GM12878 (cell line): ENCODE data around the gene ADCY10. TPM values are rescaled to one million over a fixed set of nuclear protein-coding genes. Genes with fewer than 3 reads are reported as not detected.

ENCODE experiments used
- ATAC-seq: fragments of 200-7000 bp; cut with Tn5 transposase; 3 replicates; pipeline ENCODE4 v1.9.1; 2020; ENCODE audit warnings: mild to moderate bottlenecking, moderate library complexity
- BruUV-seq: library from RNA; stranded (reverse); fragments of 400-500 nt; replicated peaks from 2 replicates; lab custom pipeline; 2021; lab: Mats Ljungman, UMichigan
- CTCF ChIA-PET: fragments of 300-600 bp; sonication (Branson Sonifier 250); formaldehyde crosslinking; extraction: SDS; loops from one replicate; lab custom pipeline; 2021; ENCODE audit warnings: inconsistent platforms; lab: Yijun Ruan, JAX
- POLR2A ChIA-PET: fragments of 350-600 bp; formaldehyde crosslinking; extraction: SDS; loops from one replicate; lab custom pipeline; 2021; ENCODE audit warnings: inconsistent platforms; lab: Charles Lee
- RAD21 ChIA-PET: fragments of 300-600 bp; sonication (Branson Sonifier 250); formaldehyde crosslinking; loops from one replicate; lab custom pipeline; 2023; ENCODE audit warnings: antibody characterized with exemption; ENCODE audit not compliant: unreplicated experiment; lab: Charles Lee
- SMC1A ChIA-PET: fragments of 300-600 bp; sonication (Branson Sonifier 250); formaldehyde crosslinking; loops from one replicate; lab custom pipeline; 2023; ENCODE audit not compliant: unreplicated experiment, uncharacterized antibody; lab: Charles Lee
- DNase-seq: peaks from one replicate; pipeline ENCODE4 v3.0.0-alpha.2; 2011; ENCODE audit warnings: low read depth, low spot score
- FAIRE-seq: peaks from 3 replicates; lab custom pipeline; 2011; peaks lifted over from hg19 to GRCh38; lab: Jason Lieb, UNC
- H2AFZ ChIP-seq: 2 replicates; pipeline ENCODE4 v1.6.0; 2011; ENCODE audit warnings: low read depth, low read length, control low read depth; ENCODE audit not compliant: control insufficient read depth
- H3K27ac ChIP-seq: 2 replicates; pipeline ENCODE4 v1.5.1; 2011; ENCODE audit warnings: control low read depth; ENCODE audit not compliant: control insufficient read depth, insufficient read depth
- H3K27me3 ChIP-seq, 2 experiments: replicated peaks in 1 of 2; 2 replicates each; pipeline versions ENCODE4 v1.6.0 to v1.6.1; 2011; ENCODE audit warnings: low read length in 1 of 2; ENCODE audit not compliant: control insufficient read depth in 2 of 2, insufficient read depth in 2 of 2
- H3K36me3 ChIP-seq, 2 experiments: 2 replicates each; pipeline ENCODE4 v1.5.1; 2011; ENCODE audit warnings: low read length in 1 of 2; ENCODE audit not compliant: control insufficient read depth in 2 of 2, insufficient read depth in 2 of 2
- H3K4me1 ChIP-seq: 2 replicates; pipeline ENCODE4 v1.6.1; 2011; ENCODE audit warnings: mild to moderate bottlenecking, low read length, moderate library complexity, mixed read lengths; ENCODE audit not compliant: control insufficient read depth, insufficient read depth
- H3K4me2 ChIP-seq: 2 replicates; pipeline ENCODE4 v1.6.0; 2011; ENCODE audit warnings: control low read depth; ENCODE audit not compliant: control insufficient read depth, insufficient read depth
- H3K4me3 ChIP-seq: fragments of 200-600 bp; sonication (generic); 2 replicates; pipeline ENCODE4 v1.5.1; 2016
- H3K79me2 ChIP-seq: 2 replicates; pipeline ENCODE4 v1.6.0; 2011; ENCODE audit warnings: low read length; ENCODE audit not compliant: control insufficient read depth, insufficient read depth
- H3K9ac ChIP-seq: 2 replicates; pipeline ENCODE4 v1.8.0; 2011; ENCODE audit warnings: low read length, control low read depth, mixed read lengths; ENCODE audit not compliant: control insufficient read depth, insufficient read depth
- H3K9me3 ChIP-seq: replicated peaks from 3 replicates; pipeline ENCODE4 v1.5.1; 2011; ENCODE audit warnings: mild to moderate bottlenecking, low read length; ENCODE audit not compliant: control insufficient read depth, insufficient read depth
- H4K20me1 ChIP-seq: 2 replicates; pipeline ENCODE4 v1.6.0; 2011; ENCODE audit not compliant: control insufficient read depth, insufficient read depth
- ASH2L ChIP-seq: fragments of 300-600, 200-600 bp; sonication (generic); IDR thresholded peaks from 2 replicates; pipeline ENCODE4 v1.6.1; 2017; ENCODE audit warnings: low read depth, mild to moderate bottlenecking, borderline replicate concordance
- BACH1 ChIP-seq: fragments of 450-650 bp; IDR thresholded peaks from 2 replicates; pipeline ENCODE4 v1.6.1; 2017; ENCODE audit warnings: mild to moderate bottlenecking, borderline replicate concordance
- BMI1 ChIP-seq: fragments of 450-650 bp; IDR thresholded peaks from 2 replicates; pipeline ENCODE4 v1.6.1; 2016; ENCODE audit warnings: mild to moderate bottlenecking, moderate library complexity, borderline replicate concordance
- LARP7 ChIP-seq: fragments of 450-650 bp; IDR thresholded peaks from 2 replicates; pipeline ENCODE4 v1.6.1; 2017; ENCODE audit warnings: mild to moderate bottlenecking
- PML ChIP-seq: IDR thresholded peaks from 2 replicates; pipeline ENCODE4 v1.6.1; 2012; ENCODE audit warnings: low read length, inconsistent platforms
- RAD51 ChIP-seq: fragments of 450-650 bp; IDR thresholded peaks from 2 replicates; pipeline ENCODE4 v1.6.1; 2016; ENCODE audit warnings: moderate library complexity, mild to moderate bottlenecking, inconsistent platforms
- ZSCAN29 ChIP-seq: fragments of 450-650 bp; IDR thresholded peaks from 2 replicates; pipeline ENCODE4 v1.6.1; 2017; ENCODE audit warnings: mild to moderate bottlenecking, moderate library complexity
- ZZZ3 ChIP-seq: IDR thresholded peaks from 2 replicates; pipeline ENCODE4 v1.6.1; 2011; ENCODE audit warnings: low read depth; ENCODE audit not compliant: control insufficient read depth, insufficient read length
- WGBS: methylation state at CpG from one replicate; pipeline ENCODE4 v1.1.6; 2016; ENCODE audit warnings: low lambda C conversion rate; ENCODE audit not compliant: insufficient replicate concordance, insufficient coverage; ENCODE audit errors: missing lambda C conversion rate; 5-methylcytosine and 5-hydroxymethylcytosine counted together
- in situ Hi-C: fragments of 300-500 bp; cut with MboI; formaldehyde crosslinking; loops from 9 replicates; pipeline ENCODE4 v1.14.3; 2018; ENCODE audit warnings: mixed read lengths
- intact Hi-C: fragments of 100-400 bp; cut with micrococcal nuclease; formaldehyde crosslinking; loops from one replicate; pipeline ENCODE4 v1.14.2; 2022; ENCODE audit not compliant: unreplicated experiment
- polyA plus RNA-seq, 11 experiments: library from polyadenylated mRNA; depleted of rRNA in 4 of 11; unstranded in 6 of 11; stranded (reverse) in 5 of 11; fragments of >200 nt; fragmentation: Nextera tagmentation in 4 of 11; fragmentation: Illumina TruSeq in 1 of 11; extraction: Ambion mirVana in 4 of 11; extraction: Trizol in 1 of 11; gene quantifications; 1 replicate in 1 of 11; 2 replicates in 10 of 11; pipeline versions ENCODE4 v1.2.1 to v1.2.3, GENCODE V29; 2011 to 2016; ENCODE audit warnings: inconsistent platforms in 2 of 11, missing spikeins in 2 of 11, low read depth in 1 of 11
- total RNA-seq, 4 experiments: library from RNA; depleted of rRNA in 3 of 4; stranded (reverse); fragments of >200 nt in 3 of 4; fragmentation: Illumina TruSeq in 1 of 4; extraction: Trizol in 1 of 4; gene quantifications; 2 replicates each; pipeline versions ENCODE4 v1.2.1 to v1.2.3, GENCODE V29; 2013 to 2021
- TF ChIP-seq, protein P1 (sequence below): fragments of 450-650 bp; IDR thresholded peaks from 2 replicates; pipeline ENCODE4 v1.6.1; 2018; ENCODE audit warnings: mild to moderate bottlenecking, low read depth, moderate library complexity; ENCODE audit not compliant: partially characterized antibody
- TF ChIP-seq, protein P2 (sequence below): fragments of 450-650 bp; IDR thresholded peaks from 2 replicates; pipeline ENCODE4 v1.6.1; 2017; ENCODE audit warnings: antibody characterized with exemption, mild to moderate bottlenecking, moderate library complexity
- TF ChIP-seq, protein P3 (sequence below): fragments of 450-650 bp; IDR thresholded peaks from 2 replicates; pipeline ENCODE4 v1.6.1; 2014; ENCODE audit warnings: mild to moderate bottlenecking

The ADCY10 gene
- total and polyA plus RNA-seq, 10 of the 15 experiments (the other 5 are each of a cell fraction or from before 2014, with no cell fraction given): 0.13 to 0.22 TPM; not detected in 8

DNA sequence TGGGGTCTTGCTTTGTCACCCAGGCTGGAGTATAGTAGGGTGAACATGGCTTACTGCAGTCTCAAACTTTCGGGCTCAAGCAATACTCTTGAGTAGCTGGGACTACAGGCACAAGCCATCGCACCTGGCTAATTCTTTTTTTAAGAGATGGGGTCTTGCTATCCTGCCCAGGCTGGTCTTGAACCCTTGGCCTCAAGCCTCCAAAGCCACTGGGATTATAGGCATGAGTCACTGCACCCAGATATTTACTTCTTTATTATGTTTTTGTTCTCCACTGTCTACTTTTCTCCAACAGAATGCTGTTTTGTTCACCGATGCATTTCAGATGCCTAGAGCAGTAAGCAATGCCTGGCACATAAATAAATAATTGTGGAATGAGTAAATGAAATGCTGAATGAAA, 72.4 kb downstream of the ADCY10 start:
- no peaks in the 10 kb centered on the region for H3K9me3 ChIP-seq
- no peak for ATAC-seq
- SMC1A ChIA-PET: interaction anchor here (1.2 kb wide), 1 partner anchor 11 kb away, joined by 3 read pairs; no protein-coding TSS in a partner anchor
- no peak overlapping the region for H3K4me2 ChIP-seq
- H3K4me1 ChIP-seq: no peaks in the 10 kb centered on the region
- H3K36me3 ChIP-seq: no peaks in the 10 kb centered on the region
- no peak overlapping the region for H3K4me3 ChIP-seq
- CTCF ChIA-PET: no interaction called here
- RAD21 ChIA-PET: no interaction called here
- BruUV-seq: no TSS peak
- no peak overlapping the region for H3K9ac ChIP-seq
- TF ChIP-seq PML: no peak
- TF ChIP-seq, protein P1, sequence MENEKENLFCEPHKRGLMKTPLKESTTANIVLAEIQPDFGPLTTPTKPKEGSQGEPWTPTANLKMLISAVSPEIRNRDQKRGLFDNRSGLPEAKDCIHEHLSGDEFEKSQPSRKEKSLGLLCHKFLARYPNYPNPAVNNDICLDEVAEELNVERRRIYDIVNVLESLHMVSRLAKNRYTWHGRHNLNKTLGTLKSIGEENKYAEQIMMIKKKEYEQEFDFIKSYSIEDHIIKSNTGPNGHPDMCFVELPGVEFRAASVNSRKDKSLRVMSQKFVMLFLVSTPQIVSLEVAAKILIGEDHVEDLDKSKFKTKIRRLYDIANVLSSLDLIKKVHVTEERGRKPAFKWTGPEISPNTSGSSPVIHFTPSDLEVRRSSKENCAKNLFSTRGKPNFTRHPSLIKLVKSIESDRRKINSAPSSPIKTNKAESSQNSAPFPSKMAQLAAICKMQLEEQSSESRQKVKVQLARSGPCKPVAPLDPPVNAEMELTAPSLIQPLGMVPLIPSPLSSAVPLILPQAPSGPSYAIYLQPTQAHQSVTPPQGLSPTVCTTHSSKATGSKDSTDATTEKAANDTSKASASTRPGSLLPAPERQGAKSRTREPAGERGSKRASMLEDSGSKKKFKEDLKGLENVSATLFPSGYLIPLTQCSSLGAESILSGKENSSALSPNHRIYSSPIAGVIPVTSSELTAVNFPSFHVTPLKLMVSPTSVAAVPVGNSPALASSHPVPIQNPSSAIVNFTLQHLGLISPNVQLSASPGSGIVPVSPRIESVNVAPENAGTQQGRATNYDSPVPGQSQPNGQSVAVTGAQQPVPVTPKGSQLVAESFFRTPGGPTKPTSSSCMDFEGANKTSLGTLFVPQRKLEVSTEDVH: no peak
- no peaks in the 10 kb centered on the region for H3K79me2 ChIP-seq
- 55% methylated on average over 3 of the region's 3 CpGs for WGBS
- intact Hi-C loops (no loop called here), in situ Hi-C loops (no loop called here)
- H3K27ac ChIP-seq: no peak overlapping the region
- POLR2A ChIA-PET: no interaction called here
- no peaks in the 10 kb centered on the region for H4K20me1 ChIP-seq
- no peak overlapping the region for H2AFZ ChIP-seq
- DNase-seq: no peak
- H3K27me3 ChIP-seq: peaks cover 0 to 3% of the 10 kb centered on the region in 2 experiments; a peak in 1 of 4 replicates
- no peak for FAIRE-seq

DNA sequence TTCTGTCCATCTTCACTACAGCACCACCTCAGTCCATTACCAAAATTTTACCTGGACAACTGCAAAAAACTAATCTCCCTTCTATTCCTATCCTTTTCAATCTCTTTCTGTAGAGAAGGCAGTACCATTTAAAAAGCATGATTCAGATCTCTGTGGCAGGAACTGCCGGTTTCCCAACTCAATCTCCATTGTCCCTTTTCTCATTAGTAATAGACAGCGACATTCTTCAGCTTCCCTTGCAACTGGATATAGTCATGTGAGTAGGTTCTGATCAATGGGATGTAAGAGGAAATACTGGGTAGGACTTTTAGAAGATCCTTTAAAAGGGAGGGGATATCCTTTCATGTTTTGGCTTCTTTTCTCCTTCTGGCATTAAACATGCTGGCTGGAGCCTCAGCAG, 74.9 kb downstream of the ADCY10 start:
- no peak for ATAC-seq
- Histone ChIP-seq H3K4me2 (no peak overlapping the region), H3K27me3 (peaks cover 0 to 3% of the 10 kb centered on the region in 2 experiments; a peak in 1 of 4 replicates), H3K9me3 (no peaks in the 10 kb centered on the region), H3K79me2 (no peaks in the 10 kb centered on the region), H3K4me1 (no peaks in the 10 kb centered on the region), H3K9ac (no peak overlapping the region), H3K36me3 (no peaks in the 10 kb centered on the region), H2AFZ (no peak overlapping the region), H3K4me3 (no peak overlapping the region), H3K27ac (no peak overlapping the region), H4K20me1 (no peaks in the 10 kb centered on the region)
- RAD21 ChIA-PET: no interaction called here
- in situ Hi-C loops: no loop called here
- no peak for FAIRE-seq
- CTCF ChIA-PET: no interaction called here
- SMC1A ChIA-PET: interaction anchor here (1.0 kb wide), 1 partner anchor 145 kb away, joined by 3 read pairs; no protein-coding TSS in a partner anchor
- no peak for DNase-seq
- POLR2A ChIA-PET: no interaction called here
- intact Hi-C loops: no loop called here
- no TSS peak for BruUV-seq
- 67% methylated on average over 2 of the region's 2 CpGs for WGBS
- TF ChIP-seq, protein P2, sequence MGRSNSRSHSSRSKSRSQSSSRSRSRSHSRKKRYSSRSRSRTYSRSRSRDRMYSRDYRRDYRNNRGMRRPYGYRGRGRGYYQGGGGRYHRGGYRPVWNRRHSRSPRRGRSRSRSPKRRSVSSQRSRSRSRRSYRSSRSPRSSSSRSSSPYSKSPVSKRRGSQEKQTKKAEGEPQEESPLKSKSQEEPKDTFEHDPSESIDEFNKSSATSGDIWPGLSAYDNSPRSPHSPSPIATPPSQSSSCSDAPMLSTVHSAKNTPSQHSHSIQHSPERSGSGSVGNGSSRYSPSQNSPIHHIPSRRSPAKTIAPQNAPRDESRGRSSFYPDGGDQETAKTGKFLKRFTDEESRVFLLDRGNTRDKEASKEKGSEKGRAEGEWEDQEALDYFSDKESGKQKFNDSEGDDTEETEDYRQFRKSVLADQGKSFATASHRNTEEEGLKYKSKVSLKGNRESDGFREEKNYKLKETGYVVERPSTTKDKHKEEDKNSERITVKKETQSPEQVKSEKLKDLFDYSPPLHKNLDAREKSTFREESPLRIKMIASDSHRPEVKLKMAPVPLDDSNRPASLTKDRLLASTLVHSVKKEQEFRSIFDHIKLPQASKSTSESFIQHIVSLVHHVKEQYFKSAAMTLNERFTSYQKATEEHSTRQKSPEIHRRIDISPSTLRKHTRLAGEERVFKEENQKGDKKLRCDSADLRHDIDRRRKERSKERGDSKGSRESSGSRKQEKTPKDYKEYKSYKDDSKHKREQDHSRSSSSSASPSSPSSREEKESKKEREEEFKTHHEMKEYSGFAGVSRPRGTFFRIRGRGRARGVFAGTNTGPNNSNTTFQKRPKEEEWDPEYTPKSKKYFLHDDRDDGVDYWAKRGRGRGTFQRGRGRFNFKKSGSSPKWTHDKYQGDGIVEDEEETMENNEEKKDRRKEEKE: no peak
- TF ChIP-seq PML (no peak), BMI1 (no peak), ZZZ3 (no peak), LARP7 (no peak), BACH1 (no peak), RAD51 (no peak), ZSCAN29 (no peak), ASH2L (no peak)
- TF ChIP-seq, protein P3, sequence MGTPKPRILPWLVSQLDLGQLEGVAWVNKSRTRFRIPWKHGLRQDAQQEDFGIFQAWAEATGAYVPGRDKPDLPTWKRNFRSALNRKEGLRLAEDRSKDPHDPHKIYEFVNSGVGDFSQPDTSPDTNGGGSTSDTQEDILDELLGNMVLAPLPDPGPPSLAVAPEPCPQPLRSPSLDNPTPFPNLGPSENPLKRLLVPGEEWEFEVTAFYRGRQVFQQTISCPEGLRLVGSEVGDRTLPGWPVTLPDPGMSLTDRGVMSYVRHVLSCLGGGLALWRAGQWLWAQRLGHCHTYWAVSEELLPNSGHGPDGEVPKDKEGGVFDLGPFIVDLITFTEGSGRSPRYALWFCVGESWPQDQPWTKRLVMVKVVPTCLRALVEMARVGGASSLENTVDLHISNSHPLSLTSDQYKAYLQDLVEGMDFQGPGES: no peak
